HG03520 (cell line): Measurements from ENCODE around the gene DYTN.

Source experiments
- ATAC-seq: cut with Tn5 transposase; IDR thresholded peaks from one replicate; pipeline ENCODE4 v1.9.1; 2021; ENCODE audit warnings: mild to moderate bottlenecking, moderate library complexity; ENCODE audit not compliant: unreplicated experiment

DYTN gene

GRCh38 chr2:206700156-206700555 is 18.0 kb downstream of the DYTN start:
- ATAC-seq, result no peak

DNA sequence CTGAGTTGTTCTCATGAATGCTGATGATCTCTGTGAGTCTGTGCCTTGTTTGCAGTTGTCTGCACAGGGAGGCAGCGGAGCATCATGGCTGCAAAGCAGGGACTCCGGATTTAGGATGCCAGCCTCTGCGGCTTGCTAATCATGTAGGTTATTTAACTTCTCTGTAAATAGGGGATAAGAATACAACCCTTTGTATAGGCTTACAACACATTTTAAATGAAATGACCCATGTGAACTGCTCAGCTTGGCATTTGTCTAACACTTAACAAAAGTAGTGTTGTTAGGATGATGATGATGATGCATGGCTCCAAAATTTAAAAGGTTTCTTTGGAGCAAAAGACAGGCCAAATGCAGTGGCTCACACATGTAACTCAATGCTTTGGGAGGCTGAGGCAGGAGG is 19.4 kb downstream of the DYTN start:
- ATAC-seq, result no peak

DNA sequence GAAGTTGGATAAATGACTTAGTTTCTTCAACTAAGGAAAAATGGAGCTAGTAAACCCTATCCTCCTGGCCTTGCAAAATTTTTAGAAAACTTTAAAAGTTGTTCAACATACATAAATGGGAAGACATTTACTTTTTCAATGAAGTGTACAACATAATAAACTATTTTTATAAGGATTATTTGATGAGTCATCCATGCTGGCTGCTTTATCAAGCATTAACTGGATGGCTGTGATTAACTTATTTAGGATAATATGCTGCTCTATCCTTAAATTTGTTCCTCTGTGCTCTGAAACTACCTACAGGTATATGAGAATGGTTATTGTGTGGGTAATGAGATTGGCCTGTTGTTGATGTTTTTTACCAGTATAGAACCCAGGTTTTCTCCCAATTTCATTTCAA is 21.3 kb downstream of the DYTN start:
- ATAC-seq, result no peak

DNA sequence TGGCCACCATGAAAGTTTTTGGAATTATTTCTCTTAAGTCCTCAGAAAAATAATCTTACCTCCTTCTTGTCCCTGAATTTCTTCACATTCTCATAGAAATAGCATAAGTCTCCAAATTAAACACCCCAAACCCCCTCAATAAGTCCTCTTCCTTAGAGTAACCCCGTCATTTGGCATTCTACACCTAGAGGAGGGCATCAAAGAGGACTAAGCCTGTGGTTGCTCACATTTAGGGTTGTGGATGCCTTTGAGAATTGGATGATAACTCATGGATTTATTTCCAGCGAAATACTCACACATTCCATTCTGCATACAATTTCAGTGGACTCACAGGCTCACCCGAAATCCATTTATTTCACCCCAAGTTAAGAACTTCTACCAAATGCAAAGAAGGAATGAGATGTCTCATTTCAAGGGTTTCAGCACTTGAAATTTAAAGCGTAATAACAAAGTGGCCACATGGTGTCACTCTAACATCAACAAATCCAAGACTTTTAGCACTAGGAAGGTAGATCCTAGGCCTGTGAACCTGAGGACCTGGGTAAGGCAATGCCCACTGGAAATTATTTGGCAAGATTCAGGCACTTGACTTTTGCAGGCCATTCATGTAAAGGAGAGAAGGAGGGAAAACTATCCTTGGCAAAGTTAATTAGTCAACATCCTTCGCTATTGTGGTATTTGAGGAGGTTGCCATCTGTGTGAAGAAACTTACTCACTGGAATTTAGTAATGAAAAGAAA is 24.6 kb downstream of the DYTN start:
- ATAC-seq, result peak; percentile 70

DNA sequence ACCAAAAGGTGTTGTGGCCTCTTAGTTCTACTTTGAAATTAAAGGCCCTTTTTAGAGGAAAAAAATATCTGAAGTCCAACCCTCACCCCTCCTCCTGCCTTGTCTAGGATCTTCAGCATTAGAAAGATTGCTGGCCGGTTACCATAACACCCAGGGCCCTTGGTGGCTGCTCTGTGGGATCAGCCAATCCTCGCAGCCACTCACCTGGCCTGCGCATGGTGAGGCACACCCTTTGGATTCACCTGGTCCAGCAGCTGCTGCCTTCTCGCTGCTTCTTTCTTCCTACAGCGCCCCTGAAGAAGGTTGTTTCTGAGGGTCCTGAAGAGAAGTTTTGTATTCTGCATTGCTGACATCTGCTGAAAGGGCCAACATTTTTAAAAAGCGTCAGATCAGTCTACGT is 25.2 kb downstream of the DYTN start:
- ATAC-seq, result no peak

- ATAC-seq, result no peak
Observed at GRCh38 chr2:206688990-206689389, 29.2 kb downstream of the DYTN start.

- no peak for ATAC-seq
Observed at GRCh38 chr2:206688453-206688852, 29.7 kb downstream of the DYTN start.

DNA sequence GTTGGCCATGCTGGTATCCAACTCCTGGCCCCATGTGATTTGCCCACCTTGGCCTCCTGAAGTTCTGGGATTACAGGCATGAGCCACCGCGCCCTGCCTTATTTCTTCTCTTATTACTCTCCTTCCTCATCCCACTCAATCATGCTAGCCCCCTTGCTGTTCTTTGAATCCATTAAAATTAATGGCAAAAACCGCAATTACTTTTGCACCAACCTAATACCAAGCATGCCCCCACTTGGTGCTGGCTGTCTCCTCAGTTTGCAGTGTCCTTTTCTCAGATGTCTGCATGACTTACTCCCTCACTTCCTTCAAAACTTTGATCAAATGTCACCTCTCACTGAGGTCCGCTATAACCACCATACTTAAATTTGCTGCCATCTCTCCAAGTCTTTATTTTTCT is 34.6 kb downstream of the DYTN start:
- ATAC-seq, result no peak

DNA sequence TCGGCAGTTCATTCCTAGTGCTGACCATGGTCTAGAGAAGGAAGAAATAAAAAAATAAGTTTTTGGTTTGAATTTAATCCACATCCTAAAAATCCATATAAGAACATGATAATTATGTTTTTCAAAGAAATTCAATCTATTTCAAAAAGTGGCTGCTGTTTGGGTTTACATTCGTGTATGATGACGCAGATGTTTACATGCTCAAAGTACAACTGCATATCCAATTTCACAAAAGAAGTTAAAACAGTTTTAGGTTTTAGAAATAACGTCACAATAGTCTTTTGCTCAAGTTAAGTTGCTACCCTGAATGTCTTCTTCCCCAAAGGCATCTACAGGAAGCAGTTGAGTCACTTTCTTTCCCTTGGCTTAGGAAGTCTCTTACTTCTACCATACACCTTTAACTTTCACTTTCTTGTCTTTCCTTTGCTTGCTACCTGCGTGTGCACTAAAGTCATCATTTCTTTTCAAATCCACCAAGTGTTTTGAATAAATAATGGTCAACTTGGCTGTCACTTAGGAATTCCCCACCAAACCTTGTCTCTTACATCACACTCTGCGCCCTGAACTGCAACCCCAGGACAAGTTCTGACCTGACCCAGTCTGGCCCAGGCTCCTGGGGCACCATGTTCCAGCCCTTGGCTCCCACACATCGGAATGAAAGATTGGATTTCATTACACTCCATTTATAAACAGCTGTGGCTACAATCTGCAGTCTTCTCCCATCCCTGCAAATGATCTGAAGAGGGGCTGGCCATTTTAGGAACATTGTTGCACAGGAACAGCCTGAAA is 47.5 kb downstream of the DYTN start:
- no peak for ATAC-seq

GRCh38 chr2:206665251-206665650 is 52.9 kb downstream of the DYTN start:
- ATAC-seq, result no peak

GRCh38 chr2:206657087-206657486 is 61.1 kb downstream of the DYTN start:
- ATAC-seq, result no peak

- ATAC-seq, result no peak
Observed at GRCh38 chr2:206647985-206648384, 70.2 kb downstream of the DYTN start.

GRCh38 chr2:206642075-206643025 is 75.8 kb downstream of the DYTN start, which contains the start of gene FAM237A:
Gene FAM237A (plus strand): TSS chr2:206642487. CDS start chr2:206644237, 1,750 bp downstream.
- no peak for ATAC-seq

DNA sequence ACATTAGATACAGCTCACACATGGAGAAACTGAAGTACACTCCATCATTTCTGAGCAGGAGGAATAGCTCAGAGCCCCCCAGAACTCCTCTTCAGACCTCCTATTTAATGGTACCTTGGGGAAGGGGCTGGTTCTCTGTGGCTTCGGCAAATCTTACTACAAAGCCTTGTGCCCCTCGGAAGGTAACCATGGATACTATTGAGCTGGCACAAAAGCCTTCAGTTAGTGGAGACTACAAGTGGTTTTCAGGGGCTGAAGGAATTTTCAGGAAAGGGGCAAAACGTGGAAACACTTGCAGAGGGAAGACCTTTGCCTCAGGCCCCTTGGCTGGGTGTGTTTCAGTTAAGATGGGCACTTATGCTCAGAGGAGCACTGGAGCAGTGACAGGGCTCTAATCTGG is 77.0 kb downstream of the DYTN start:
- ATAC-seq, result no peak

GRCh38 chr2:206639636-206640035 is 78.6 kb downstream of the DYTN start:
- ATAC-seq, result no peak

GRCh38 chr2:206635015-206635414 is 83.2 kb downstream of the DYTN start:
- no peak for ATAC-seq

DNA sequence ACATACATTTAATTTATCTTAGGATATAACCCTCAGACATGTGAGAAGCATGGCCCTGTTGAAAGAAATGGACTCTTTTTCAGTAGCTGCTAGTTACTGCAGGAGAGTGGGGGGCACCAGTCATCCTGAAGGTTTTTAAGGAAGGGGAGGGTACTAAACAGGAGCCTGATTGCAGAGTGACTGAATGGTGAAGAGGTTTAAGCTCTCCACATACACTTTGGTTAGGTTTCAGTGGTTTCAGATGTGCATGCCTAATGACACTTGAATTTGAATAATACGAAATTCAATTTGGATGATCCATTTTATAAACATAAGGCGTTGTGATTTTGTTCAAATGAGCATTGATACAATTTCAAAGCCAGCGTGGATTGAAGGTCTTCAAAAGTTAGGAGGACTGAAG is 86.9 kb downstream of the DYTN start:
- no peak for ATAC-seq

DNA sequence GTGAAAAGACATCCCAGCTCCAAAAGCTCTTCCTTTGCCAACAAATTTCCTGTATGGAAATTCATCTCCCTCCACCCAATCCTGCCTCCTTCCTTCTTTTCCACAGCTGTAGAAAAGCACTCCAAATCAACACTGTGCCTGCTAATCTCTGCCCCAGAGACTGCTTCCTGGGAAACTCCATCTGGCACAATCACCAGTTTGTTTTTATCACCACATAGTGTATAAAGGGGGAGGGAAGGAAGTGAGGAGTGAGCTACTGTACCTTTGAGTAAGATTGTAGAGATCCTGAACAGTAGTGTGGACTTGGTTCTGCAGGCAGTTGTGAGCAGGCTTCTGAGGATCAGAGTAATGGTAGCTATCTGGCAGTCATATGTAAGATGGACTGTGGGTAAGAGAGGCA is 90.6 kb downstream of the DYTN start:
- ATAC-seq, result no peak

- ATAC-seq, result no peak
Observed at GRCh38 chr2:206626108-206626507, 92.1 kb downstream of the DYTN start.

- no peak for ATAC-seq
Observed at GRCh38 chr2:206619011-206619410, 99.2 kb downstream of the DYTN start.

- ATAC-seq, result no peak
Observed at GRCh38 chr2:206616151-206616550, 102.0 kb downstream of the DYTN start.
